Natural killer cell (primary cell): ENCODE measurements around the gene FBXL7. TPM values are rescaled to one million over a fixed set of nuclear protein-coding genes. Genes with fewer than 3 reads are reported as not detected.

ENCODE experiments used
- ATAC-seq, 3 donors: fragments of 150-1000 bp in 2 of 3; fragments of 200-7000 bp in 1 of 3; cut with Tn5 transposase; 1 replicate in 1 of 3; 2 replicates in 2 of 3; pipeline ENCODE4 v1.10.0; 2021; ENCODE audit warnings: mild to moderate bottlenecking in 2 of 3, moderate library complexity in 2 of 3
- DNase-seq, 2 donors: peaks; one replicate each; pipeline versions ENCODE4 v3.0.0 to v3.0.0-alpha.2; 2013 to 2021; ENCODE audit warnings: mixed read lengths in 1 of 2
- H3K27ac ChIP-seq: one replicate; pipeline ENCODE4 v1.5.1; 2013; ENCODE audit warnings: mild to moderate bottlenecking, low read length
- H3K27me3 ChIP-seq: one replicate; pipeline ENCODE4 v1.6.1; 2013; ENCODE audit warnings: low read length; ENCODE audit not compliant: control insufficient read depth, insufficient read depth
- H3K36me3 ChIP-seq: one replicate; pipeline ENCODE4 v1.6.1; 2013; ENCODE audit warnings: low read length; ENCODE audit not compliant: control insufficient read depth, insufficient read depth
- H3K4me1 ChIP-seq: one replicate; pipeline ENCODE4 v1.6.1; 2013; ENCODE audit warnings: low read length; ENCODE audit not compliant: control insufficient read depth, insufficient read depth
- H3K4me3 ChIP-seq: one replicate; pipeline ENCODE4 v1.5.1; 2013; ENCODE audit warnings: low read length
- H3K9me3 ChIP-seq: one replicate; pipeline ENCODE4 v1.6.1; 2013; ENCODE audit warnings: low read length; ENCODE audit not compliant: control insufficient read depth, insufficient read depth
- H3K27ac Mint-ChIP-seq, 2 donors: one replicate each; pipeline ENCODE4 v1.8.0; 2022; ENCODE audit warnings: mild to moderate bottlenecking in 2 of 2, mixed read lengths in 2 of 2, moderate library complexity in 1 of 2
- H3K27me3 Mint-ChIP-seq, 2 donors: one replicate each; pipeline ENCODE4 v1.8.0; 2022; ENCODE audit warnings: low read depth in 2 of 2, mixed read lengths in 2 of 2
- H3K36me3 Mint-ChIP-seq: one replicate; pipeline ENCODE4 v1.8.0; 2022; ENCODE audit warnings: mixed read lengths
- H3K4me1 Mint-ChIP-seq, 2 donors: one replicate each; pipeline ENCODE4 v1.8.0; 2022; ENCODE audit warnings: mixed read lengths in 2 of 2
- H3K4me3 Mint-ChIP-seq: one replicate; pipeline ENCODE4 v1.8.0; 2022; ENCODE audit warnings: mild to moderate bottlenecking, moderate library complexity, mixed read lengths
- H3K9me3 Mint-ChIP-seq, 2 donors: one replicate each; pipeline ENCODE4 v1.8.0; 2022; ENCODE audit warnings: mixed read lengths in 2 of 2
- CTCF ChIP-seq: fragments of 200-600 bp; IDR thresholded peaks from one replicate; pipeline ENCODE4 v1.8.0; 2022; ENCODE audit warnings: antibody characterized with exemption
- WGBS: methylation state at CpG from one replicate; pipeline ENCODE4 v1.1.7; 2013; ENCODE audit warnings: missing lambda C conversion rate; ENCODE audit not compliant: insufficient coverage; 5-methylcytosine and 5-hydroxymethylcytosine counted together
- intact Hi-C: fragments of 100-400 bp; cut with micrococcal nuclease; formaldehyde crosslinking; loops from one replicate; pipeline ENCODE4 v1.14.2; 2022
- total RNA-seq, 4 donors: library from RNA; stranded (reverse); fragments of 120-200 nt in 1 of 4; gene quantifications; one replicate each; pipeline versions ENCODE4 v1.2.3 to v1.2.4, GENCODE V29; 2013 to 2022

FBXL7 gene
- total RNA-seq, 3 donors from 2014 or later (not counting 1 experiment from before 2014, with no cell fraction given): not detected

DNA sequence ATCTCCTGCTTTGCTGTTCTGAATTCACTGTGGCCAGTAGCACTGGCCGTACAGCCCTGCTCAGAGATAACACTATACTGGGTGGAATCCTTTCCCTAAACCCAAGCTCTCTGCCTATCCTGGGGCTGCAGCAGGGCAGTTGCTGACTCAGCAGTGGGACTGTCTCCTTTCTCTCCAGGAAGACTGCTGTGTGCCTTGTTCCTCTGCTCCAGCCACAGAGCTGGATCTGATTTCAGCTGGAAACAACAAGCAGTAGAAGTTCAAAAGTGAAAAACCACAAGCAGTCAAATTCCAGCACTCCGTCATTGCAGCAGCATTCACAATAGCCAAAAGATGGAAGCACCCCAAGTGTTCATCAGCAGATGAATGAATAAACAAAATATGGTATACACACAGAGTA is 105.0 kb downstream of the FBXL7 start:
- H3K36me3 ChIP-seq: no peaks in the 10 kb centered on the region
- no peak overlapping the region for H3K4me3 Mint-ChIP-seq
- peaks cover 11 to 15% of the 10 kb centered on the region in 2 donors for H3K9me3 Mint-ChIP-seq
- H3K27ac ChIP-seq: no peak overlapping the region
- no peaks in the 10 kb centered on the region for H3K4me1 Mint-ChIP-seq
- H3K27me3 Mint-ChIP-seq: no peaks in the 10 kb centered on the region
- WGBS: 94% methylated on average over 2 of the region's 2 CpGs
- peaks cover 4% of the 10 kb centered on the region for H3K9me3 ChIP-seq
- no peak for TF ChIP-seq CTCF
- ATAC-seq (no peak), DNase-seq (no peak)
- no peak overlapping the region for H3K4me3 ChIP-seq
- intact Hi-C loops: no loop called here
- no peak overlapping the region for H3K27ac Mint-ChIP-seq
- no peaks in the 10 kb centered on the region for H3K4me1 ChIP-seq
- H3K36me3 Mint-ChIP-seq: no peaks in the 10 kb centered on the region
- no peaks in the 10 kb centered on the region for H3K27me3 ChIP-seq

DNA sequence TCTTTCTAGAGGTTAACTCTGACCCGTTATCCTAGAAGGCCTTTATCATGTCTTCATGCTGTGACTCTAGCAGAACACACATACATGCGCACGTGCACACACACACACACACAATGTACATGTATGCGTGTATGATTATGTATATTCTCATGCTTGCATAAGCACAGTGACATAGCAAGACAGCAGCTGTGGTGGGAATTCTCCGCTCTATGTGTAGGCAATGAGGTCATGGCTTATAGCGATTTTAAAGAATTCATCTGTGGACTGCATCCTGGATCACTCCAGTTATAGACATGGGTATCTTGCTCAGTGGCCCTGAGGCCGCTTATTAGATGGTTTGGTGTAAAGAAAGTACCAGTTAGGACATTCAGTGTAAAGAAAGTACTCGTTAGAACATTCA is 106.2 kb downstream of the FBXL7 start:
- TF ChIP-seq CTCF: no peak
- H3K4me1 Mint-ChIP-seq: no peaks in the 10 kb centered on the region

DNA sequence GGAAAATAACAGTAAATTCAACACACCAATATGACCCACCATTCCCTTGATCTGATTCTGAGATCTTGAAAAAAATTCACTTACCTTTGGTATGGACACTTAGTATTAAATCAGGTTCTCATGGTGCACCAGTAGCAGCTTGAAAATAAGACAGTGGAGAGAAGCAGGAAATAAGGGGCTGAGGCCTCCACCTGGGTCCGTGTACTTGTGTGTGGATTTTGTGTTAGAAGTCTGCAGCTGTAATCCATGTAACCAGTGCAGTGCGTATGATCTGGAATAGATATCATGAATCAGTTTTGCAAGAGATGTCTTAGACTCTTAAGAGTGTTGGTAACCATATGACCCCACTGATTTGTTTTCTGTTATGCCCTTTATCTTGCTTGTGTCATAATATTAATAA is 107.1 kb downstream of the FBXL7 start:
- no peak overlapping the region for H3K4me3 Mint-ChIP-seq
- H3K9me3 Mint-ChIP-seq: peaks cover 11 to 14% of the 10 kb centered on the region in 2 donors
- peaks cover 4% of the 10 kb centered on the region for H3K9me3 ChIP-seq
- H3K27ac ChIP-seq: no peak overlapping the region
- H3K27me3 Mint-ChIP-seq: no peaks in the 10 kb centered on the region
- ATAC-seq (no peak), DNase-seq (no peak)
- TF ChIP-seq CTCF: no peak
- H3K36me3 ChIP-seq: no peaks in the 10 kb centered on the region
- intact Hi-C loops: no loop called here
- no peak overlapping the region for H3K4me3 ChIP-seq
- no peaks in the 10 kb centered on the region for H3K4me1 Mint-ChIP-seq
- no peak overlapping the region for H3K27ac Mint-ChIP-seq
- no peaks in the 10 kb centered on the region for H3K4me1 ChIP-seq
- H3K36me3 Mint-ChIP-seq: peaks cover 5% of the 10 kb centered on the region
- 68% methylated on average over 2 of the region's 2 CpGs for WGBS
- H3K27me3 ChIP-seq: no peaks in the 10 kb centered on the region

More for the DNA sequence above, 106.2 kb downstream of the FBXL7 start:
- Mint-ChIP-seq H3K4me3 (no peak overlapping the region), H3K9me3 (peaks cover 13 to 19% of the 10 kb centered on the region in 2 donors), H3K27ac (no peak overlapping the region), H3K27me3 (no peaks in the 10 kb centered on the region), H3K36me3 (peaks cover 5% of the 10 kb centered on the region)
- WGBS: 74% methylated on average over 8 of the region's 8 CpGs
- H3K27me3 ChIP-seq: no peaks in the 10 kb centered on the region
- no peaks in the 10 kb centered on the region for H3K4me1 ChIP-seq
- H3K9me3 ChIP-seq: peaks cover 4% of the 10 kb centered on the region
- no peak overlapping the region for H3K27ac ChIP-seq
- no peak overlapping the region for H3K4me3 ChIP-seq
- no peak for DNase-seq
- intact Hi-C loops: no loop called here
- no peaks in the 10 kb centered on the region for H3K36me3 ChIP-seq
- ATAC-seq: no peak

GRCh38 chr5:15609076-15609725 is 109.2 kb downstream of the FBXL7 start:
- Mint-ChIP-seq H3K36me3 (peaks cover 5% of the 10 kb centered on the region), H3K27ac (no peak overlapping the region), H3K9me3 (peaks cover 6 to 14% of the 10 kb centered on the region in 2 donors), H3K4me3 (no peak overlapping the region), H3K4me1 (no peaks in the 10 kb centered on the region), H3K27me3 (no peaks in the 10 kb centered on the region)
- no peak overlapping the region for H3K27ac ChIP-seq
- no peak overlapping the region for H3K4me3 ChIP-seq
- H3K4me1 ChIP-seq: no peaks in the 10 kb centered on the region
- intact Hi-C loops: no loop called here
- WGBS: 89% methylated on average over 3 of the region's 3 CpGs
- ATAC-seq (no peak), DNase-seq (no peak)
- peaks cover 4% of the 10 kb centered on the region for H3K9me3 ChIP-seq
- no peaks in the 10 kb centered on the region for H3K36me3 ChIP-seq
- H3K27me3 ChIP-seq: no peaks in the 10 kb centered on the region
- TF ChIP-seq CTCF: no peak
